ENCODE measurements around the gene KRT76.

KRT76 gene

GRCh38 chr12:52798671-52799504 is 21.7 kb upstream of the KRT76 start:
- TF ChIP-seq GABPA (IDR thresholded peaks at IDR 0.05; ENCODE audit: low read depth) = no peak
- no peak for TF ChIP-seq POLR2AphosphoS5 (IDR thresholded peaks at IDR 0.05; ENCODE audit: low read depth)
- TF ChIP-seq SPI1 (IDR thresholded peaks at IDR 0.05; ENCODE audit: borderline replicate concordance, low read depth) = no peak
- TF ChIP-seq, protein P1, sequence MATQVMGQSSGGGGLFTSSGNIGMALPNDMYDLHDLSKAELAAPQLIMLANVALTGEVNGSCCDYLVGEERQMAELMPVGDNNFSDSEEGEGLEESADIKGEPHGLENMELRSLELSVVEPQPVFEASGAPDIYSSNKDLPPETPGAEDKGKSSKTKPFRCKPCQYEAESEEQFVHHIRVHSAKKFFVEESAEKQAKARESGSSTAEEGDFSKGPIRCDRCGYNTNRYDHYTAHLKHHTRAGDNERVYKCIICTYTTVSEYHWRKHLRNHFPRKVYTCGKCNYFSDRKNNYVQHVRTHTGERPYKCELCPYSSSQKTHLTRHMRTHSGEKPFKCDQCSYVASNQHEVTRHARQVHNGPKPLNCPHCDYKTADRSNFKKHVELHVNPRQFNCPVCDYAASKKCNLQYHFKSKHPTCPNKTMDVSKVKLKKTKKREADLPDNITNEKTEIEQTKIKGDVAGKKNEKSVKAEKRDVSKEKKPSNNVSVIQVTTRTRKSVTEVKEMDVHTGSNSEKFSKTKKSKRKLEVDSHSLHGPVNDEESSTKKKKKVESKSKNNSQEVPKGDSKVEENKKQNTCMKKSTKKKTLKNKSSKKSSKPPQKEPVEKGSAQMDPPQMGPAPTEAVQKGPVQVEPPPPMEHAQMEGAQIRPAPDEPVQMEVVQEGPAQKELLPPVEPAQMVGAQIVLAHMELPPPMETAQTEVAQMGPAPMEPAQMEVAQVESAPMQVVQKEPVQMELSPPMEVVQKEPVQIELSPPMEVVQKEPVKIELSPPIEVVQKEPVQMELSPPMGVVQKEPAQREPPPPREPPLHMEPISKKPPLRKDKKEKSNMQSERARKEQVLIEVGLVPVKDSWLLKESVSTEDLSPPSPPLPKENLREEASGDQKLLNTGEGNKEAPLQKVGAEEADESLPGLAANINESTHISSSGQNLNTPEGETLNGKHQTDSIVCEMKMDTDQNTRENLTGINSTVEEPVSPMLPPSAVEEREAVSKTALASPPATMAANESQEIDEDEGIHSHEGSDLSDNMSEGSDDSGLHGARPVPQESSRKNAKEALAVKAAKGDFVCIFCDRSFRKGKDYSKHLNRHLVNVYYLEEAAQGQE (IDR thresholded peaks at IDR 0.05; ENCODE audit: insufficient replicate concordance, low read depth) = no peak
- TF ChIP-seq, protein P2, sequence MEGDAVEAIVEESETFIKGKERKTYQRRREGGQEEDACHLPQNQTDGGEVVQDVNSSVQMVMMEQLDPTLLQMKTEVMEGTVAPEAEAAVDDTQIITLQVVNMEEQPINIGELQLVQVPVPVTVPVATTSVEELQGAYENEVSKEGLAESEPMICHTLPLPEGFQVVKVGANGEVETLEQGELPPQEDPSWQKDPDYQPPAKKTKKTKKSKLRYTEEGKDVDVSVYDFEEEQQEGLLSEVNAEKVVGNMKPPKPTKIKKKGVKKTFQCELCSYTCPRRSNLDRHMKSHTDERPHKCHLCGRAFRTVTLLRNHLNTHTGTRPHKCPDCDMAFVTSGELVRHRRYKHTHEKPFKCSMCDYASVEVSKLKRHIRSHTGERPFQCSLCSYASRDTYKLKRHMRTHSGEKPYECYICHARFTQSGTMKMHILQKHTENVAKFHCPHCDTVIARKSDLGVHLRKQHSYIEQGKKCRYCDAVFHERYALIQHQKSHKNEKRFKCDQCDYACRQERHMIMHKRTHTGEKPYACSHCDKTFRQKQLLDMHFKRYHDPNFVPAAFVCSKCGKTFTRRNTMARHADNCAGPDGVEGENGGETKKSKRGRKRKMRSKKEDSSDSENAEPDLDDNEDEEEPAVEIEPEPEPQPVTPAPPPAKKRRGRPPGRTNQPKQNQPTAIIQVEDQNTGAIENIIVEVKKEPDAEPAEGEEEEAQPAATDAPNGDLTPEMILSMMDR (IDR thresholded peaks at IDR 0.05; ENCODE audit: insufficient read depth, low read length) = no peak
- no peak overlapping the region for H3K4me3 ChIP-seq (replicated peaks; ENCODE audit: insufficient read depth, low read length)
- H3K27ac ChIP-seq (replicated peaks) = no peak overlapping the region
- DNase-seq (ENCODE audit: low read depth in 1 of 2, low spot score in 1 of 2) = no peak
- H3K27me3 ChIP-seq (ENCODE audit: insufficient read depth, poor library complexity, severe bottlenecking) = no peaks in the 10 kb centered on the region

GRCh38 chr12:52798003-52798670 is 21.0 kb upstream of the KRT76 start:
- H3K27ac ChIP-seq (replicated peaks) = no peak overlapping the region
- H3K4me3 ChIP-seq (replicated peaks; ENCODE audit: insufficient read depth, low read length) = no peak overlapping the region
- no peaks in the 10 kb centered on the region for H3K27me3 ChIP-seq (ENCODE audit: insufficient read depth, poor library complexity, severe bottlenecking)
- TF ChIP-seq POLR2AphosphoS5 (IDR thresholded peaks at IDR 0.05; ENCODE audit: low read depth) (no peak), SPI1 (IDR thresholded peaks at IDR 0.05; ENCODE audit: borderline replicate concordance, low read depth) (no peak), GABPA (IDR thresholded peaks at IDR 0.05; ENCODE audit: low read depth) (no peak)
- TF ChIP-seq, protein P2 (IDR thresholded peaks at IDR 0.05; ENCODE audit: insufficient read depth, low read length) = no peak
- no peak for DNase-seq (ENCODE audit: low read depth in 1 of 2, low spot score in 1 of 2)

- H3K27ac ChIP-seq (replicated peaks) = no peak overlapping the region
- TF ChIP-seq POLR2AphosphoS5 (IDR thresholded peaks at IDR 0.05; ENCODE audit: low read depth) = no peak
- TF ChIP-seq GABPA (IDR thresholded peaks at IDR 0.05; ENCODE audit: low read depth) = no peak
- TF ChIP-seq, protein P1 (IDR thresholded peaks at IDR 0.05; ENCODE audit: insufficient replicate concordance, low read depth) = no peak
- H3K27me3 ChIP-seq (ENCODE audit: insufficient read depth, poor library complexity, severe bottlenecking) = no peaks in the 10 kb centered on the region
- H3K4me3 ChIP-seq (replicated peaks; ENCODE audit: insufficient read depth, low read length) = no peak overlapping the region
- no peak for DNase-seq (ENCODE audit: low read depth in 1 of 2, low spot score in 1 of 2)
Observed at GRCh38 chr12:52797529-52797894, 20.4 kb upstream of the KRT76 start.

- Histone ChIP-seq H3K4me3 (replicated peaks; ENCODE audit: insufficient read depth, low read length) (no peak overlapping the region), H3K27me3 (ENCODE audit: insufficient read depth, poor library complexity, severe bottlenecking) (no peaks in the 10 kb centered on the region), H3K27ac (replicated peaks) (no peak overlapping the region)
- TF ChIP-seq, protein P2 (IDR thresholded peaks at IDR 0.05; ENCODE audit: insufficient read depth, low read length) = no peak
- TF ChIP-seq, protein P1 (IDR thresholded peaks at IDR 0.05; ENCODE audit: insufficient replicate concordance, low read depth) = no peak
- TF ChIP-seq POLR2AphosphoS5 (IDR thresholded peaks at IDR 0.05; ENCODE audit: low read depth) (no peak), GABPA (IDR thresholded peaks at IDR 0.05; ENCODE audit: low read depth) (no peak), SPI1 (IDR thresholded peaks at IDR 0.05; ENCODE audit: borderline replicate concordance, low read depth) (no peak)
- no peak for DNase-seq (ENCODE audit: low read depth in 1 of 2, low spot score in 1 of 2)
Observed at GRCh38 chr12:52796839-52797528, 19.8 kb upstream of the KRT76 start.

Measured in HL-60 (cell line).